Omental fat pad (tissue), 4 donors: ENCODE results near the gene KLHL35. TPM values are rescaled to one million over a fixed set of nuclear protein-coding genes. Genes with fewer than 3 reads are reported as not detected.

Experiments used
- ATAC-seq: fragments of 150-250 bp; one replicate; pipeline ENCODE4 v1.9.1; 2016; ENCODE audit warnings: mild to moderate bottlenecking, moderate library complexity; ENCODE audit not compliant: low FRiP score
- DNase-seq: peaks from one replicate; pipeline ENCODE4 v3.0.0-alpha.2; 2019; ENCODE audit warnings: low spot score
- CTCF ChIP-seq, 3 donors: fragments of 450-650 bp; IDR thresholded peaks; one replicate each; pipeline ENCODE4 v1.5.1; 2016 to 2017; ENCODE audit warnings: antibody characterized with exemption in 3 of 3, mild to moderate bottlenecking in 3 of 3, moderate library complexity in 2 of 3
- total RNA-seq, 4 donors: library from RNA; depleted of rRNA; stranded (reverse); fragments of >200 nt; gene quantifications; one replicate each; pipeline ENCODE4 v1.1.0, GENCODE V29; 2016

Gene KLHL35
- 1 to 10 TPM in 3 of 4 donors, not detected in 1; 1.3 to 2.4 (median 1.8) TPM for total RNA-seq

GRCh38 chr11:75432911-75433321 is at the start of gene KLHL35:
Gene KLHL35, minus strand, starts transcription at chr11:75433203. Its CDS starts 2,574 bp downstream, at chr11:75430629.
- TF ChIP-seq CTCF (IDR thresholded peaks at IDR 0.05), result no peak
- DNase-seq (no peak), ATAC-seq (no peak)

- no peak for TF ChIP-seq CTCF (IDR thresholded peaks at IDR 0.05)
Measured at GRCh38 chr11:75481922-75482606, 49.1 kb upstream of the KLHL35 start.

GRCh38 chr11:75481223-75481921 is 48.4 kb upstream of the KLHL35 start:
- TF ChIP-seq CTCF (IDR thresholded peaks at IDR 0.05), result no peak
- DNase-seq (no peak), ATAC-seq (no peak)

More at GRCh38 chr11:75481922-75482606, 49.1 kb upstream of the KLHL35 start:
- no peak for DNase-seq
- ATAC-seq, result no peak

GRCh38 chr11:75480185-75481175 is 47.5 kb upstream of the KLHL35 start:
- TF ChIP-seq CTCF (IDR thresholded peaks at IDR 0.05), result no peak
- DNase-seq (no peak), ATAC-seq (no peak)

- ATAC-seq (no peak), DNase-seq (no peak)
- no peak for TF ChIP-seq CTCF (IDR thresholded peaks at IDR 0.05)
Measured at GRCh38 chr11:75479597-75480145, 46.7 kb upstream of the KLHL35 start.

GRCh38 chr11:75478783-75479596 is 46.0 kb upstream of the KLHL35 start:
- DNase-seq (no peak), ATAC-seq (no peak)
- TF ChIP-seq CTCF (IDR thresholded peaks at IDR 0.05), result no peak
